Muscle of leg (tissue), 11 donors: ENCODE measurements around the gene PAX4. TPM values are rescaled to one million over a fixed set of nuclear protein-coding genes. Genes with fewer than 3 reads are reported as not detected.

ENCODE experiments used
- DNase-seq: peaks from one replicate; pipeline ENCODE4 v3.0.0; 2013
- H3K27ac ChIP-seq: one replicate; pipeline ENCODE4 v1.5.1; 2013; ENCODE audit warnings: mild to moderate bottlenecking, low read length, control low read depth
- H3K27me3 ChIP-seq: one replicate; pipeline ENCODE4 v1.6.1; 2013; ENCODE audit warnings: low read length; ENCODE audit not compliant: control insufficient read depth, insufficient read depth
- H3K36me3 ChIP-seq: one replicate; pipeline ENCODE4 v1.6.1; 2013; ENCODE audit warnings: low read length; ENCODE audit not compliant: control insufficient read depth, insufficient read depth
- H3K4me1 ChIP-seq: one replicate; pipeline ENCODE4 v1.6.1; 2013; ENCODE audit warnings: low read length; ENCODE audit not compliant: control insufficient read depth, insufficient read depth
- H3K4me3 ChIP-seq: one replicate; pipeline ENCODE4 v1.5.1; 2013; ENCODE audit warnings: low read length, control low read depth
- H3K9me3 ChIP-seq: replicated peaks from 2 replicates; pipeline ENCODE4 v1.6.1; 2013; ENCODE audit warnings: low read depth, low read length; ENCODE audit not compliant: control insufficient read depth
- WGBS: methylation state at CpG from one replicate; pipeline ENCODE4 v1.1.5; 2013; ENCODE audit warnings: missing lambda C conversion rate; ENCODE audit not compliant: insufficient coverage; 5-methylcytosine and 5-hydroxymethylcytosine counted together
- polyA plus RNA-seq, 8 donors: library from polyadenylated mRNA; unstranded; fragments of 120-200 nt; gene quantifications; one replicate each; pipeline versions ENCODE4 v1.2.1 to v1.2.3, GENCODE V29; 2013; ENCODE audit warnings: inconsistent platforms in 1 of 8, low replicate concordance in 1 of 8; ENCODE audit not compliant: insufficient read length in 8 of 8, insufficient read depth in 1 of 8
- total RNA-seq: library from RNA; stranded (reverse); fragments of 120-200 nt; gene quantifications from one replicate; pipeline ENCODE4 v1.2.4, GENCODE V29; 2013

The PAX4 gene
- total and polyA plus RNA-seq, 9 donors = 0.11 TPM; not detected in 8

DNA sequence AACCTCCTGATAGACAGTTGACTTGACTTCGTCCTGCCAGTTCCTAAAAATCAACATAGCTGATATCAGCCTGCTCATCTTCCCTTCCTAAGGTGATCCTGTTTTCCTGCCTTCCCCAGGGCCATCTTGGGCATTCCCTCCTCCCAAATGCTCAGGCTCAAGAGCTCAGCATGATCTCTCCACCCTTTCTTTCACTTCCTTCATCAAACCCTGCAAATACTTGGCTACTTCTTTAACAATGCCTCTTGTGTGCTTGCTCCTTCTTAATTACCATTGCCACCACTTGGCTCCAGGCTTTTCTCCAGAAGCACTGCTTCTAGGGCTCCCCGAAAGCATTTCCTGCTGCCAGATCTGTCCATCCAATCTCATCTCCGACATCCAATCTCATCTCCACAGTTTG lies 17.1 kb downstream of the PAX4 start:
- no peak for DNase-seq
- WGBS = 78% methylated on average over 3 of the region's 3 CpGs
- Histone ChIP-seq H3K27me3 (peaks cover 3% of the 10 kb centered on the region), H3K36me3 (no peaks in the 10 kb centered on the region), H3K4me3 (no peak overlapping the region), H3K4me1 (no peaks in the 10 kb centered on the region), H3K27ac (no peak overlapping the region), H3K9me3 (no peaks in the 10 kb centered on the region)

- 38% methylated on average over 2 of the region's 6 CpGs for WGBS
- Histone ChIP-seq H3K27ac (no peak overlapping the region), H3K9me3 (no peaks in the 10 kb centered on the region), H3K36me3 (no peaks in the 10 kb centered on the region), H3K4me3 (no peak overlapping the region), H3K4me1 (no peaks in the 10 kb centered on the region), H3K27me3 (peaks cover 3% of the 10 kb centered on the region)
- DNase-seq = no peak
Observed at GRCh38 chr7:127598318-127598717, 19.6 kb downstream of the PAX4 start.

DNA sequence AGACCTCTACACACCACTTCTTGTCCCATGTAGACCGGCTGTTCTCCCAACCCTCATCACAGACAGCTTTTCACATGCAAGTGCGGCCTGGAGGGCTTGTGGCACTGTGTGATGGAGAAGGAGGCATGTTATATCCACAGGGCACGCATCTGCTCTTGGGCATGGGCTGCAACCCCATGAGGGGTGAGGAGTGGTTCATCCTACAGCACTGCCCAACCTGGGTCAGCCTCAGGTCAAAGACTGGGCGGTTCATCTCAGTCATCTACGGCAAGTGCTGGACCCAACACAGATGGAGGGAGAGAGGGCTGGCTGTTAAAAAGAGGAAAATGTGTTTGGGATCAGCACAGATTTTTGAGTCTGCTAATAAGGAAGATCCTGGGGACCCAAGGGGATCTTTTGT lies 22.2 kb downstream of the PAX4 start:
- Histone ChIP-seq H3K27me3 (peaks cover 3% of the 10 kb centered on the region), H3K36me3 (peaks cover 12% of the 10 kb centered on the region), H3K4me3 (no peak overlapping the region), H3K9me3 (no peaks in the 10 kb centered on the region), H3K4me1 (no peaks in the 10 kb centered on the region), H3K27ac (no peak overlapping the region)
- no peak for DNase-seq
- WGBS = 87% methylated on average over 3 of the region's 5 CpGs

- WGBS = no CpG with 5 or more reads among the region's 1 CpG
- H3K9me3 ChIP-seq = no peaks in the 10 kb centered on the region
Observed at GRCh38 chr7:127594490-127594889, 23.5 kb downstream of the PAX4 start.

DNA sequence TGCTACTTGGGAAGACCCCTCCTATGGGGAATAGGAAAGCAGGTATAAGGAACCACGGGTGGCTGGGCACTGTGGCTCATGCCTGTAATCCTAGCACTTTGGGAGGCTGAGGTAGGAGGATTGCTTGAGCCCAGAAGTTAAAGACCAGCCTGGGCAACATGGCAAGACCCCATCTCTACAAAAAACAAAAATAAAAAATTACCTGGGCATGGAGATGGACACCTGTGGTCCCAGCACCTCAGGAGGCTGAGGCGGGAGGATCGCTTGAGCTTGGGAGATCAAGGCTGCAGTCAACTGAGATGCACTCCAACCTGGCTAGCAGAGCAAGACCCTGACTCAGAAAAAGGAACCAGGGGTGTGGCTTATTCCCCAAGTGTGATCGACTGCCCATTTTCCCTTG lies 25.4 kb downstream of the PAX4 start:
- Histone ChIP-seq H3K36me3 (peaks cover 19% of the 10 kb centered on the region), H3K27me3 (no peaks in the 10 kb centered on the region), H3K4me3 (no peak overlapping the region), H3K4me1 (peaks cover 13% of the 10 kb centered on the region), H3K9me3 (no peaks in the 10 kb centered on the region), H3K27ac (no peak overlapping the region)
- WGBS = 75% methylated on average over 3 of the region's 4 CpGs
- DNase-seq = no peak

More at GRCh38 chr7:127594490-127594889, 23.5 kb downstream of the PAX4 start:
- Histone ChIP-seq H3K36me3 (peaks cover 18% of the 10 kb centered on the region), H3K4me1 (peaks cover 2% of the 10 kb centered on the region), H3K27ac (no peak overlapping the region), H3K4me3 (no peak overlapping the region), H3K27me3 (no peaks in the 10 kb centered on the region)
- peak; percentile 37 for DNase-seq

- Histone ChIP-seq H3K9me3 (no peaks in the 10 kb centered on the region), H3K4me1 (peaks cover 15% of the 10 kb centered on the region), H3K36me3 (peaks cover 19% of the 10 kb centered on the region), H3K27ac (no peak overlapping the region), H3K4me3 (no peak overlapping the region), H3K27me3 (no peaks in the 10 kb centered on the region)
- DNase-seq = no peak
- WGBS = 100% methylated on average over 1 of the region's 6 CpGs
Observed at GRCh38 chr7:127591591-127591990, 26.4 kb downstream of the PAX4 start.

GRCh38 chr7:127591189-127591588 lies 26.8 kb downstream of the PAX4 start:
- WGBS = 90% methylated on average over 7 of the region's 7 CpGs
- Histone ChIP-seq H3K4me1 (peaks cover 15% of the 10 kb centered on the region), H3K27ac (no peak overlapping the region), H3K4me3 (no peak overlapping the region), H3K9me3 (no peaks in the 10 kb centered on the region), H3K36me3 (peaks cover 19% of the 10 kb centered on the region), H3K27me3 (no peaks in the 10 kb centered on the region)
- no peak for DNase-seq

GRCh38 chr7:127589896-127590295 lies 28.0 kb downstream of the PAX4 start:
- 83% methylated on average over 1 of the region's 3 CpGs for WGBS
- peaks cover 18% of the 10 kb centered on the region for H3K4me1 ChIP-seq
- no peak overlapping the region for H3K27ac ChIP-seq
- no peaks in the 10 kb centered on the region for H3K9me3 ChIP-seq
- peaks cover 19% of the 10 kb centered on the region for H3K36me3 ChIP-seq
- DNase-seq = no peak
- H3K27me3 ChIP-seq = no peaks in the 10 kb centered on the region
- no peak overlapping the region for H3K4me3 ChIP-seq

- peaks cover 28% of the 10 kb centered on the region for H3K4me1 ChIP-seq
- peak overlapping the region; percentile 71 for H3K27ac ChIP-seq
- DNase-seq = peak; percentile 68
- H3K36me3 ChIP-seq = peaks cover 22% of the 10 kb centered on the region
- peak overlapping the region; percentile 95 for H3K4me3 ChIP-seq
- no peaks in the 10 kb centered on the region for H3K27me3 ChIP-seq
- 4% methylated on average over 26 of the region's 43 CpGs for WGBS
- H3K9me3 ChIP-seq = no peaks in the 10 kb centered on the region
Observed at GRCh38 chr7:127588697-127589482, 29.1 kb downstream of the PAX4 start.

DNA sequence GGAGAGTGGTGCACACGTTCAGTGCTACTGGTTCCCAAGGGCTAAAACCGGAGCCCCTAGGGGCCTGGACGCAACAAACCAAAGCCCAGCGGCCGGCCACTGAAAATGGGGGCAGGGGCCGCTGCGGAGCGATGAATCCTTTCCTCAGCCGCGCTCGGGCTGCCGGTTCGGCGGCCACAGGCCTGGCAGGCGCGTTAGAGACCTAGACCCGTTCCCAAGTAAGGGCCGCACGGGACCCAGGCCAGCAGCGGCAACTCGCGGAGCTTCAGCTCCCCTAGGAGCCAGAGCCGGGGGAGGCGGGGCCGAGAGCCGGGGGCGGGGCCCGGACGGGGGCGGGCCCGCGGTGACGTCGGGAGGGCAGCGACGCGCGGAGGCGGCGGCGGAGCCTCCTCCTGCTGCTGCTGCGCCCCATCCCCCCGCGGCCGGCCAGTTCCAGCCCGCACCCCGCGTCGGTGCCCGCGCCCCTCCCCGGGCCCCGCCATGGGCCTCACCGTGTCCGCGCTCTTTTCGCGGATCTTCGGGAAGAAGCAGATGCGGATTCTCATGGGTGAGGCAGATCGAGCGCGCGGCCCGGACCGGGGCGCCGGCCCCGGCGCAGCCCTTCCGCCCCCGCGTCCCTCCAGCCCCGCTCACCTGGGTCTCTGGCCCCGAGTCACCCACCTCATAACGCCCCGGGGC lies 29.8 kb downstream of the PAX4 start, which contains the start of gene ARF5:
Gene ARF5 (plus strand): TSS at position 393 of the 678 bp plus-strand sequence. CDS start 88 bp downstream, at position 481.
- under 1% methylated on average over 74 of the region's 77 CpGs for WGBS
- peaks cover 25% of the 10 kb centered on the region for H3K36me3 ChIP-seq
- H3K9me3 ChIP-seq = no peaks in the 10 kb centered on the region
- peak within 1 kb of the TSS; percentile 88 for H3K27ac ChIP-seq
- DNase-seq = peak; percentile 95
- H3K27me3 ChIP-seq = no peaks in the 10 kb centered on the region
- peak within 1 kb of the TSS; percentile 95 for H3K4me3 ChIP-seq
- H3K4me1 ChIP-seq = peaks cover 33% of the 10 kb centered on the region
